Posterior vena cava (tissue), 2 donors: Measurements from ENCODE around the gene MLPH. TPM values are rescaled to one million over a fixed set of nuclear protein-coding genes. Genes with fewer than 3 reads are reported as not detected.
A peak's percentile ranks its signal among the peaks of the same experiment; 100 is the strongest.

Experiments
- DNase-seq: peaks from one replicate; pipeline ENCODE4 v3.0.0-alpha.2; 2020; ENCODE audit warnings: low spot score
- intact Hi-C, 2 donors: fragments of 100-400 bp; cut with DNase I; formaldehyde crosslinking; loops; one replicate each; pipeline versions ENCODE4 v1.14.1 to v1.14.2; 2022 to 2023
- total RNA-seq, 2 donors: library from RNA; stranded (reverse); fragmentation: NEBNext Ultra II Directional; extraction: Animal tissue kit (Norgen Biotek cat#: 25700); gene quantifications; one replicate each; pipeline ENCODE4 v1.2.1, GENCODE V29; 2021
- donor health status: DM: yes; HTN: yes; CAD: no.
- donor health status: DM: yes; HTN: yes; CAD: no.

Gene MLPH
- total RNA-seq, 2 donors from 2014 or later = 6.0 to 6.4 TPM

- DNase-seq = no peak
- intact Hi-C loops = loop anchor here (5.0 to 10.0 kb wide), 2 partner anchors 62 to 234 kb away; no protein-coding TSS in a partner anchor
Observed at GRCh38 chr2:237510502-237511217, 23.6 kb downstream of the MLPH start.

GRCh38 chr2:237511433-237511832 is 24.4 kb downstream of the MLPH start:
- no peak for DNase-seq
- intact Hi-C loops = loop anchor here (5.0 to 10.0 kb wide), 2 partner anchors 61 to 233 kb away; no protein-coding TSS in a partner anchor

GRCh38 chr2:237511885-237512405 is 24.9 kb downstream of the MLPH start:
- intact Hi-C loops = loop anchor here (2.0 to 10.0 kb wide), 3 partner anchors 59 to 233 kb away; no protein-coding TSS in a partner anchor

GRCh38 chr2:237512774-237513466 is 25.9 kb downstream of the MLPH start:
- intact Hi-C loops = loop anchor here (2.0 to 10.0 kb wide), 3 partner anchors 58 to 232 kb away; no protein-coding TSS in a partner anchor
- DNase-seq = peak; percentile 95

More at GRCh38 chr2:237511885-237512405, 24.9 kb downstream of the MLPH start:
- DNase-seq = no peak

GRCh38 chr2:237513693-237514092 is 26.6 kb downstream of the MLPH start:
- no peak for DNase-seq
- intact Hi-C loops = loop anchor here (2.0 to 10.0 kb wide), 3 partner anchors 57 to 231 kb away; no protein-coding TSS in a partner anchor

GRCh38 chr2:237514474-237515130 is 27.6 kb downstream of the MLPH start:
- DNase-seq = no peak
- intact Hi-C loops = loop anchor here (5.0 to 10.0 kb wide), 3 partner anchors 58 to 1143 kb away; no protein-coding TSS in a partner anchor

GRCh38 chr2:237515166-237515565 is 28.1 kb downstream of the MLPH start:
- intact Hi-C loops = loop anchor here (5.0 to 10.0 kb wide), 2 partner anchors 230 to 1142 kb away; no protein-coding TSS in a partner anchor
- no peak for DNase-seq

GRCh38 chr2:237515621-237516275 is 28.7 kb downstream of the MLPH start:
- no peak for DNase-seq
- intact Hi-C loops = loop anchor here (5.0 to 10.0 kb wide), 2 partner anchors 229 to 1142 kb away; no protein-coding TSS in a partner anchor

- DNase-seq = no peak
- intact Hi-C loops = loop anchor here (5.0 to 10.0 kb wide), 2 partner anchors 228 to 1140 kb away; no protein-coding TSS in a partner anchor
Observed at GRCh38 chr2:237517163-237517562, 30.1 kb downstream of the MLPH start.

- intact Hi-C loops = loop anchor here (5.0 to 10.0 kb wide), 2 partner anchors 227 to 1139 kb away; no protein-coding TSS in a partner anchor
- no peak for DNase-seq
Observed at GRCh38 chr2:237517990-237518389, 30.9 kb downstream of the MLPH start.

GRCh38 chr2:237519506-237520245 is 32.6 kb downstream of the MLPH start:
- intact Hi-C loops = loop anchor here (5.0 to 10.0 kb wide), 2 partner anchors 225 to 1138 kb away; no protein-coding TSS in a partner anchor

GRCh38 chr2:237520290-237520689 is 33.2 kb downstream of the MLPH start:
- no peak for DNase-seq
- intact Hi-C loops = no loop called here

More at GRCh38 chr2:237519506-237520245, 32.6 kb downstream of the MLPH start:
- no peak for DNase-seq

GRCh38 chr2:237524631-237525030 is 37.6 kb downstream of the MLPH start:
- intact Hi-C loops = no loop called here
- DNase-seq = no peak

GRCh38 chr2:237525559-237526157 is 38.6 kb downstream of the MLPH start:
- intact Hi-C loops = no loop called here
- DNase-seq = no peak

- intact Hi-C loops = no loop called here
Observed at GRCh38 chr2:237527233-237527632, 40.2 kb downstream of the MLPH start.

GRCh38 chr2:237527766-237528165 is 40.7 kb downstream of the MLPH start:
- intact Hi-C loops = no loop called here
- no peak for DNase-seq

More at GRCh38 chr2:237527233-237527632, 40.2 kb downstream of the MLPH start:
- DNase-seq = no peak
